Astrocyte (in vitro differentiated cells and primary cell): ENCODE measurements around the gene PLAAT1. TPM values are rescaled to one million over a fixed set of nuclear protein-coding genes. Genes with fewer than 3 reads are reported as not detected.

Experiments used
- DNase-seq: peaks from one replicate; pipeline ENCODE4 v3.0.0-alpha.2; 2010; ENCODE audit warnings: low read depth
- FAIRE-seq: peaks from 2 replicates; lab custom pipeline; 2011; peaks lifted over from hg19 to GRCh38; lab: Jason Lieb, UNC
- H2AFZ ChIP-seq: 2 replicates; pipeline ENCODE4 v1.6.0; 2012; ENCODE audit warnings: low read depth, low read length, inconsistent platforms
- H3K27ac ChIP-seq: 2 replicates; pipeline ENCODE4 v1.5.1; 2011; ENCODE audit warnings: low read depth, low read length, inconsistent platforms
- H3K27me3 ChIP-seq: 2 replicates; pipeline ENCODE4 v1.6.0; 2011; ENCODE audit warnings: low read length, inconsistent platforms; ENCODE audit not compliant: insufficient read depth
- H3K36me3 ChIP-seq: 2 replicates; pipeline ENCODE4 v1.5.1; 2011; ENCODE audit warnings: low read length, inconsistent platforms; ENCODE audit not compliant: insufficient read depth
- H3K4me1 ChIP-seq: 2 replicates; pipeline ENCODE4 v1.5.1; 2011; ENCODE audit warnings: low read length, inconsistent platforms; ENCODE audit not compliant: insufficient read depth
- H3K4me2 ChIP-seq: 2 replicates; pipeline ENCODE4 v1.6.0; 2012; ENCODE audit warnings: low read length, inconsistent platforms
- H3K4me3 ChIP-seq: 2 replicates; pipeline ENCODE4 v1.5.1; 2011; ENCODE audit warnings: low read depth, mild to moderate bottlenecking, low read length, inconsistent platforms; ENCODE audit not compliant: insufficient read depth
- H3K79me2 ChIP-seq: 2 replicates; pipeline ENCODE4 v1.6.0; 2012; ENCODE audit warnings: mild to moderate bottlenecking, low read length, inconsistent platforms; ENCODE audit not compliant: insufficient read depth
- H3K9ac ChIP-seq: 2 replicates; pipeline ENCODE4 v1.6.0; 2012; ENCODE audit warnings: mild to moderate bottlenecking, low read length, inconsistent platforms
- H3K9me3 ChIP-seq: 2 replicates; pipeline ENCODE4 v1.5.1; 2012; ENCODE audit warnings: low read depth, mild to moderate bottlenecking, low read length, inconsistent platforms; ENCODE audit not compliant: insufficient read depth
- H4K20me1 ChIP-seq: 2 replicates; pipeline ENCODE4 v1.6.0; 2012; ENCODE audit warnings: low read length, inconsistent platforms; ENCODE audit not compliant: insufficient read depth
- H3K27ac Mint-ChIP-seq: one replicate; pipeline ENCODE4 v1.8.0; 2021; ENCODE audit warnings: mild to moderate bottlenecking, mixed read lengths; ENCODE audit not compliant: unreplicated experiment
- H3K27me3 Mint-ChIP-seq: one replicate; pipeline ENCODE4 v1.8.0; 2021; ENCODE audit warnings: low read depth, mixed read lengths; ENCODE audit not compliant: unreplicated experiment
- H3K36me3 Mint-ChIP-seq: one replicate; pipeline ENCODE4 v1.8.0; 2021; ENCODE audit warnings: low read depth, mixed read lengths; ENCODE audit not compliant: unreplicated experiment
- H3K4me1 Mint-ChIP-seq: one replicate; pipeline ENCODE4 v1.8.0; 2021; ENCODE audit warnings: low read depth, mixed read lengths; ENCODE audit not compliant: unreplicated experiment
- H3K4me3 Mint-ChIP-seq: one replicate; pipeline ENCODE4 v1.8.0; 2021; ENCODE audit warnings: mild to moderate bottlenecking, moderate library complexity, mixed read lengths; ENCODE audit not compliant: unreplicated experiment
- H3K9me3 Mint-ChIP-seq: one replicate; pipeline ENCODE4 v1.8.0; 2021; ENCODE audit warnings: mild to moderate bottlenecking, mixed read lengths; ENCODE audit not compliant: unreplicated experiment
- CTCF ChIP-seq: IDR thresholded peaks from 2 replicates; pipeline ENCODE4 v1.5.1; 2011; ENCODE audit warnings: low read depth, mild to moderate bottlenecking, inconsistent platforms, low read length, moderate library complexity; ENCODE audit not compliant: insufficient read depth
- EZH2 ChIP-seq: IDR thresholded peaks from 2 replicates; pipeline ENCODE4 v1.6.1; 2012; ENCODE audit warnings: mild to moderate bottlenecking, low read length, inconsistent platforms; ENCODE audit not compliant: insufficient read depth
- total RNA-seq: library from RNA; stranded (reverse); gene quantifications from 2 replicates; pipeline ENCODE4 v1.2.1, GENCODE V29; 2021

The PLAAT1 gene
- total RNA-seq, 1 donor from 2014 or later: 3.9 TPM

DNA sequence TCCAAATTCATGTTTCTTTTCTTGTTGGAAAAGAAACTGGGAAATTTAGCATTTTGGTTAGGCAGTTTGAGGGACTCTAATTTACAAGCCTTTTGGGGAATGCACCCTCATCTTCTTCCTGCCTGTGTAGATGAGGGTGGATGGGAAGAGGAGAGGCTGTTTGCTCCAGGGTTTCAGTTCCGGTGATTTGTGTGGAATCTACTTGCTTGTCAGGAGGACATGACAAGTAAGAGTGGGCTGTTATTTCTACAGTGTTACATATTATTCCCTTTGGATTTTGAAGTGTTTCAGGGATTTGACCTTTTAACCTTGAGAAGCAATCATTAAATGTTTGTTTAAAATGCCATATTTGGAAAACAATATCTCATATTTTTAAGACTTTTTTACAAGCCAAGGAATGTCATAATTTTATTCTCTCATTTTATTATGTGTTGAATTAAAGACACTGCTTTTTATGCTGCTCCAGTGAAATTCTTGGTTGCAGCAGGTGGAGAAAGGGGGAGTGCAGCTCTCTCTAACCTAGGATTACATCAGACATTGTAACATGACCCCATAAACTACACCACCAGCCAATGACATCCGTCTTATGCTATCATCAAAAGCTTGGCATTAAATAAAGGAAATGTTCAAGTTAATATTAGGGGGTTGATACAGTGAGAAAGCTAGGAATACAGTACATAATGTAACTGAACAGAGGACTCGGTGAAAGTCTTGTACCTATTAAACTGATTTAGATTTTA lies 30.2 kb downstream of the PLAAT1 start:
- TF ChIP-seq EZH2 (no peak), CTCF (no peak)
- Histone ChIP-seq H3K27me3 (no peaks in the 10 kb centered on the region), H3K4me3 (no peak overlapping the region), H2AFZ (no peak overlapping the region), H3K4me2 (no peak overlapping the region), H3K27ac (no peak overlapping the region), H3K79me2 (no peaks in the 10 kb centered on the region), H3K36me3 (no peaks in the 10 kb centered on the region), H3K9me3 (no peaks in the 10 kb centered on the region), H3K4me1 (no peaks in the 10 kb centered on the region), H4K20me1 (no peaks in the 10 kb centered on the region), H3K9ac (no peak overlapping the region)
- H3K27me3 Mint-ChIP-seq: no peaks in the 10 kb centered on the region
- H3K4me1 Mint-ChIP-seq: no peaks in the 10 kb centered on the region
- no peaks in the 10 kb centered on the region for H3K9me3 Mint-ChIP-seq
- DNase-seq: no peak
- no peaks in the 10 kb centered on the region for H3K36me3 Mint-ChIP-seq
- no peak overlapping the region for H3K27ac Mint-ChIP-seq
- no peak overlapping the region for H3K4me3 Mint-ChIP-seq
- FAIRE-seq: no peak

- Histone ChIP-seq H3K27ac (no peak overlapping the region), H4K20me1 (no peaks in the 10 kb centered on the region), H3K4me3 (no peak overlapping the region), H3K79me2 (no peaks in the 10 kb centered on the region), H3K36me3 (no peaks in the 10 kb centered on the region), H3K4me1 (peaks cover 14% of the 10 kb centered on the region), H3K4me2 (peak overlapping the region; percentile 44), H2AFZ (no peak overlapping the region), H3K9ac (no peak overlapping the region), H3K9me3 (peaks cover 5% of the 10 kb centered on the region), H3K27me3 (no peaks in the 10 kb centered on the region)
- no peak overlapping the region for H3K27ac Mint-ChIP-seq
- TF ChIP-seq CTCF: no peak
- no peak for TF ChIP-seq EZH2
- no peaks in the 10 kb centered on the region for H3K27me3 Mint-ChIP-seq
- FAIRE-seq (no peak), DNase-seq (peak; percentile 85)
- H3K4me1 Mint-ChIP-seq: no peaks in the 10 kb centered on the region
- no peak overlapping the region for H3K4me3 Mint-ChIP-seq
- no peaks in the 10 kb centered on the region for H3K36me3 Mint-ChIP-seq
- peaks cover 15% of the 10 kb centered on the region for H3K9me3 Mint-ChIP-seq
Observed at GRCh38 chr3:193292386-193292785, 51.4 kb downstream of the PLAAT1 start.

DNA sequence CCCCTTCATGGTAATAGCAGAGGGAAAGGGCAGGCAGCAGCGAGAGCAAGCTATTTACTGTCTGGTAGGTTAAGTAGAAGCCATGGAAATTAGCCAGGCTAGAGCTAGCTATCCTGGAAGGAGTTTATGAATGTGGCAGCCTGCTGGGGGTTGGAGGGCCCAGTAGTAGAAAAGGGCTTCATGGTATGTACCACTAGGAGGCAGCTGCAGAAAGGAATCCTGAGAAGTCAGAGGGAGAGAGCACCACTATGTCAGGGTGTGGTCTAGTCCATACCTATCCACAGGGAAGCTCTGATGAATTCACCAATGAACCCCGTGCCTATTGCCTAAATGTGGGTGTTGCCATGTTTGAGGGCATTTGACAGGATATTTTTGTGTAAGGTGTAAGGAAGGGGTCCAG lies 55.0 kb downstream of the PLAAT1 start:
- no peak overlapping the region for H3K4me3 ChIP-seq
- H4K20me1 ChIP-seq: no peaks in the 10 kb centered on the region
- no peak overlapping the region for H3K9ac ChIP-seq
- no peak overlapping the region for H3K4me2 ChIP-seq
- H3K27me3 ChIP-seq: no peaks in the 10 kb centered on the region
- H2AFZ ChIP-seq: no peak overlapping the region
- Mint-ChIP-seq H3K9me3 (peaks cover 15% of the 10 kb centered on the region), H3K27me3 (no peaks in the 10 kb centered on the region), H3K27ac (no peak overlapping the region), H3K36me3 (no peaks in the 10 kb centered on the region), H3K4me1 (no peaks in the 10 kb centered on the region), H3K4me3 (no peak overlapping the region)
- TF ChIP-seq CTCF: no peak
- no peak for TF ChIP-seq EZH2
- H3K36me3 ChIP-seq: no peaks in the 10 kb centered on the region
- H3K4me1 ChIP-seq: peaks cover 24% of the 10 kb centered on the region
- no peak for DNase-seq
- peaks cover 5% of the 10 kb centered on the region for H3K9me3 ChIP-seq
- FAIRE-seq: no peak
- no peaks in the 10 kb centered on the region for H3K79me2 ChIP-seq
- H3K27ac ChIP-seq: no peak overlapping the region
